ENCODE results near the gene PTGDR2. TPM values are rescaled to one million over a fixed set of nuclear protein-coding genes. Genes with fewer than 3 reads are reported as not detected.
A peak's percentile ranks its signal among the peaks of the same experiment; 100 is the strongest.

Gene PTGDR2
- total RNA-seq (2014; rRNA removed) = 0.06 TPM in 1 of 2 replicates, not detected in the other
- percentile 20 among the genes with signal in this experiment for Bru-seq, nascent RNA
- BruChase-seq, experiment 1, labeled RNA remaining after a 6-hour chase = percentile 42 among the genes with signal in this experiment
- BruChase-seq, experiment 2, labeled RNA remaining after a 2-hour chase = percentile 41 among the genes with signal in this experiment
- long read RNA-seq = 0 reads

- Histone ChIP-seq H2AFZ (ENCODE audit: low read length) (no peak within 1 kb of the TSS), H3K27ac (ENCODE audit: low read length) (no peak within 1 kb of the TSS), H3K4me1 (ENCODE audit: insufficient read depth, low read length) (peaks cover 8% of the 10 kb centered on the region), H3F3A (ENCODE audit: low read length, unreplicated experiment) (no peaks in the 10 kb centered on the region), H3K4me2 (ENCODE audit: low read length) (no peak within 1 kb of the TSS), H4K20me1 (ENCODE audit: low read length) (no peaks in the 10 kb centered on the region), H3K9me3 (ENCODE audit: low read length) (no peaks in the 10 kb centered on the region), H3K79me2 (ENCODE audit: low read length) (no peaks in the 10 kb centered on the region), H3K4me3 (ENCODE audit: low read length) (no peak within 1 kb of the TSS), H3K27me3 (ENCODE audit: low read length) (no peaks in the 10 kb centered on the region), H3K36me3 (ENCODE audit: low read depth, low read length) (peaks cover 11% of the 10 kb centered on the region; the same call in 1 of the 2 replicates), H3K9me2 (replicated peaks; ENCODE audit: low read length) (no peaks in the 10 kb centered on the region), H3K9ac (ENCODE audit: low read length) (no peak within 1 kb of the TSS)
- DNase-seq (no peak), ATAC-seq (no peak)
- ChIA-PET CTCF (interaction anchor here (0.6 to 0.7 kb wide), 2 partner anchors 31 to 328 kb away, joined by 3 to 8 read pairs; no protein-coding TSS in a partner anchor), POLR2A (ENCODE audit: unreplicated experiment) (no interaction called here)
- no TSS peak for BruUV-seq (replicated peaks)
- TF ChIP-seq EZH2phosphoT487 (IDR thresholded peaks at IDR 0.05; ENCODE audit: borderline replicate concordance, low read length) = no peak
- no peak for TF ChIP-seq EZH2 (IDR thresholded peaks at IDR 0.05; ENCODE audit: low read length, unreplicated experiment)
- no peak for TF ChIP-seq CTCF (conservative IDR thresholded peaks at IDR 0.05; ENCODE audit: low read depth, low read length)
- intact Hi-C loops (cut with micrococcal nuclease) = no loop called here
These were observed at the start of gene PTGDR2 for GRCh38 chr11:60855726-60856633. Gene PTGDR2 (minus strand): TSS chr11:60855950. CDS start chr11:60853722, 2,228 bp downstream.

GRCh38 chr11:60905047-60905446 lies 49.3 kb upstream of the PTGDR2 start:
- Histone ChIP-seq H3K9me3 (ENCODE audit: low read length) (no peaks in the 10 kb centered on the region), H3K27ac (ENCODE audit: low read length) (peak overlapping the region; percentile 81), H3K79me2 (ENCODE audit: low read length) (peaks cover 43% of the 10 kb centered on the region), H3K4me1 (ENCODE audit: insufficient read depth, low read length) (peaks cover 19% of the 10 kb centered on the region), H3F3A (ENCODE audit: low read length, unreplicated experiment) (peaks cover 2% of the 10 kb centered on the region), H3K9ac (ENCODE audit: low read length) (peak overlapping the region; percentile 96), H3K36me3 (ENCODE audit: low read depth, low read length) (peaks cover 42% of the 10 kb centered on the region), H3K27me3 (ENCODE audit: low read length) (no peaks in the 10 kb centered on the region), H4K20me1 (ENCODE audit: low read length) (peaks cover 32% of the 10 kb centered on the region), H3K4me2 (ENCODE audit: low read length) (peak overlapping the region; percentile 96), H3K9me2 (replicated peaks; ENCODE audit: low read length) (no peaks in the 10 kb centered on the region), H2AFZ (ENCODE audit: low read length) (no peak overlapping the region), H3K4me3 (ENCODE audit: low read length) (peak overlapping the region; percentile 85)
- ChIA-PET CTCF (no interaction called here), POLR2A (ENCODE audit: unreplicated experiment) (no interaction called here)
- DNase-seq = peak; percentile 50
- TF ChIP-seq EZH2phosphoT487 (IDR thresholded peaks at IDR 0.05; ENCODE audit: borderline replicate concordance, low read length) = no peak
- TF ChIP-seq EZH2 (IDR thresholded peaks at IDR 0.05; ENCODE audit: low read length, unreplicated experiment) = no peak
- ATAC-seq = no peak
- no TSS peak for BruUV-seq (replicated peaks)
- intact Hi-C loops (cut with micrococcal nuclease) = no loop called here

- Histone ChIP-seq H3K36me3 (ENCODE audit: low read depth, low read length) (peaks cover 66% of the 10 kb centered on the region), H4K20me1 (ENCODE audit: low read length) (peaks cover 37% of the 10 kb centered on the region), H3K9me3 (ENCODE audit: low read length) (no peaks in the 10 kb centered on the region), H3K27ac (ENCODE audit: low read length) (no peak overlapping the region), H3K79me2 (ENCODE audit: low read length) (peaks cover 43% of the 10 kb centered on the region), H3K27me3 (ENCODE audit: low read length) (no peaks in the 10 kb centered on the region), H3K4me1 (ENCODE audit: insufficient read depth, low read length) (peaks cover 19% of the 10 kb centered on the region), H2AFZ (ENCODE audit: low read length) (no peak overlapping the region), H3K9me2 (replicated peaks; ENCODE audit: low read length) (no peaks in the 10 kb centered on the region), H3K4me2 (ENCODE audit: low read length) (no peak overlapping the region), H3K9ac (ENCODE audit: low read length) (no peak overlapping the region), H3F3A (ENCODE audit: low read length, unreplicated experiment) (peaks cover 8% of the 10 kb centered on the region), H3K4me3 (ENCODE audit: low read length) (no peak overlapping the region)
- intact Hi-C loops (cut with micrococcal nuclease) = no loop called here
- POLR2A ChIA-PET (ENCODE audit: unreplicated experiment) = no interaction called here
- ATAC-seq = no peak
- TF ChIP-seq CTCF (conservative IDR thresholded peaks at IDR 0.05; ENCODE audit: low read depth, low read length) = no peak
- no peak for TF ChIP-seq EZH2phosphoT487 (IDR thresholded peaks at IDR 0.05; ENCODE audit: borderline replicate concordance, low read length)
- no peak for TF ChIP-seq EZH2 (IDR thresholded peaks at IDR 0.05; ENCODE audit: low read length, unreplicated experiment)
- no peak for DNase-seq
- CTCF ChIA-PET = no interaction called here
- BruUV-seq (replicated peaks) = no TSS peak
These were observed 46.9 kb upstream of the PTGDR2 start for GRCh38 chr11:60902625-60903024.
